Sigmoid colon (tissue), 7 donors: ENCODE data around the gene ZNF3. TPM values are rescaled to one million over a fixed set of nuclear protein-coding genes. Genes with fewer than 3 reads are reported as not detected.

Source experiments
- DNase-seq: peaks from one replicate; pipeline ENCODE4 v3.0.0-alpha.2; 2019
- H3K27ac ChIP-seq, 4 donors: fragments of 200-600 bp; sonication (generic); one replicate each; pipeline ENCODE4 v1.5.1; 2016 to 2019; ENCODE audit warnings: mild to moderate bottlenecking in 1 of 4
- H3K27me3 ChIP-seq, 3 donors: fragments of 200-600 bp; sonication (generic); one replicate each; pipeline ENCODE4 v1.5.1; 2019; ENCODE audit warnings: mild to moderate bottlenecking in 1 of 3
- H3K36me3 ChIP-seq, 4 donors: fragments of 200-600 bp; sonication (generic); one replicate each; pipeline ENCODE4 v1.5.1; 2016 to 2019
- H3K4me1 ChIP-seq, 4 donors: fragments of 200-600 bp; sonication (generic); one replicate each; pipeline ENCODE4 v1.5.1; 2017 to 2019
- H3K4me3 ChIP-seq, 4 donors: fragments of 200-600 bp; sonication (generic); one replicate each; pipeline ENCODE4 v1.5.1; 2017 to 2019; ENCODE audit warnings: mild to moderate bottlenecking in 2 of 4, moderate library complexity in 1 of 4
- H3K9me3 ChIP-seq, 4 donors: fragments of 200-600 bp in 3 of 4; sonication (generic) in 3 of 4; one replicate each; pipeline versions ENCODE4 v1.5.1 to v1.6.1; 2013 to 2019
- CTCF ChIP-seq, 4 experiments: fragments of 450-650 bp in 3 of 4; fragments of 200-600 bp in 1 of 4; IDR thresholded peaks; one replicate each; pipeline ENCODE4 v1.5.1; 2016 to 2019; ENCODE audit warnings: antibody characterized with exemption in 4 of 4, mild to moderate bottlenecking in 3 of 4, moderate library complexity in 2 of 4
- EP300 ChIP-seq, 4 donors: sonication (generic); formaldehyde crosslinking; IDR thresholded peaks; one replicate each; pipeline ENCODE4 v1.6.1; 2017; ENCODE audit warnings: antibody characterized with exemption in 4 of 4
- POLR2A ChIP-seq, 2 donors: fragments of 450-650 bp; IDR thresholded peaks; one replicate each; pipeline ENCODE4 v1.6.1; 2016; ENCODE audit warnings: antibody characterized with exemption in 2 of 2, mild to moderate bottlenecking in 2 of 2, moderate library complexity in 2 of 2
- POLR2AphosphoS5 ChIP-seq, 4 donors: sonication (generic); formaldehyde crosslinking; IDR thresholded peaks; one replicate each; pipeline ENCODE4 v1.6.1; 2017; ENCODE audit warnings: antibody characterized with exemption in 4 of 4
- WGBS, 2 donors: extraction: QIAGEN DNeasy Blood & Tissue Kit; methylation state at CpG; one replicate each; pipeline ENCODE4 v1.1.7; 2013; 5-methylcytosine and 5-hydroxymethylcytosine counted together
- intact Hi-C: fragments of 100-400 bp; cut with DNase I; formaldehyde crosslinking; loops from one replicate; pipeline ENCODE4 v1.15.1; 2023
- polyA plus RNA-seq, 3 donors: library from polyadenylated mRNA; stranded (reverse); fragments of 200-250 nt; gene quantifications; one replicate each; pipeline ENCODE4 v1.2.3, GENCODE V29; 2013
- total RNA-seq, 4 donors: library from RNA; depleted of rRNA; stranded (reverse); fragments of >200 nt; gene quantifications; one replicate each; pipeline ENCODE4 v1.1.0, GENCODE V29; 2016
- donor health status: healthy with polysubstance abuse.
- donor health status: Bipolar disorder and iron deficiency.
- donor health status: healthy.

ZNF3 gene
- total and polyA plus RNA-seq, 7 donors, result 17.1 to 28.0 (median 19.2) TPM

- WGBS, 2 donors, result 70 to 80% methylated on average over 11 of the region's 11 CpGs
- Histone ChIP-seq H3K36me3 (peaks cover 23 to 33% (median 27%) of the 10 kb centered on the region in 4 donors), H3K27me3 (no peaks in the 10 kb centered on the region), H3K4me3 (peak overlapping the region; percentile 54 to 91 (median 71)), H3K4me1 (peaks cover 0 to 51% (median 44%) of the 10 kb centered on the region in 4 donors), H3K9me3 (no peaks in the 10 kb centered on the region), H3K27ac (peak overlapping the region; percentile 86 to 94 (median 88))
- intact Hi-C loops, result loop anchor here (1.0 to 10.0 kb wide), 3 partner anchors 12 to 173 kb away; partner anchors contain the start of genes MBLAC1 and TRIM4
- TF ChIP-seq EP300 (IDR thresholded peaks at IDR 0.05) (no peak), CTCF (IDR thresholded peaks at IDR 0.05) (no peak), POLR2AphosphoS5 (IDR thresholded peaks at IDR 0.05) (no peak), POLR2A (IDR thresholded peaks at IDR 0.05) (no peak)
- no peak for DNase-seq
These were observed 6.6 kb upstream of the ZNF3 start for GRCh38 chr7:100088095-100088620.

- H3K4me3 ChIP-seq, result no peak overlapping the region
- H3K27ac ChIP-seq, result peak overlapping the region; percentile 86 to 94 (median 88)
- WGBS, 2 donors, result 79 to 87% methylated on average over 10 of the region's 10 CpGs
- peaks cover 14 to 24% (median 19%) of the 10 kb centered on the region in 4 donors for H3K36me3 ChIP-seq
- TF ChIP-seq POLR2AphosphoS5 (IDR thresholded peaks at IDR 0.05), result peak; percentile 89 to 99 (median 98)
- TF ChIP-seq CTCF (IDR thresholded peaks at IDR 0.05), result no peak
- TF ChIP-seq EP300 (IDR thresholded peaks at IDR 0.05), result peak; percentile 73 to 94 (median 90)
- intact Hi-C loops, result loop anchor here (10.0 kb wide), 1 partner anchor 172 kb away; the partner anchor contains the start of gene TRIM4
- H3K9me3 ChIP-seq, result no peaks in the 10 kb centered on the region
- no peaks in the 10 kb centered on the region for H3K27me3 ChIP-seq
- H3K4me1 ChIP-seq, result peaks cover 0 to 54% (median 50%) of the 10 kb centered on the region in 4 donors
- no peak for DNase-seq
These were observed 5.7 kb upstream of the ZNF3 start for GRCh38 chr7:100087055-100087750.

GRCh38 chr7:100085515-100085914, 4.0 kb upstream of the ZNF3 start:
- H3K27me3 ChIP-seq, result no peaks in the 10 kb centered on the region
- WGBS, 2 donors, result 62 to 68% methylated on average over 3 of the region's 3 CpGs
- DNase-seq, result no peak
- no peaks in the 10 kb centered on the region for H3K9me3 ChIP-seq
- H3K4me1 ChIP-seq, result peaks cover 0 to 62% (median 59%) of the 10 kb centered on the region in 4 donors
- no peak for TF ChIP-seq EP300 (IDR thresholded peaks at IDR 0.05)
- TF ChIP-seq POLR2A (IDR thresholded peaks at IDR 0.05), result no peak
- TF ChIP-seq CTCF (IDR thresholded peaks at IDR 0.05), result no peak
- no peak for TF ChIP-seq POLR2AphosphoS5 (IDR thresholded peaks at IDR 0.05)
- H3K27ac ChIP-seq, result peak overlapping the region in 3 of 4 donors; percentile 87 to 94 (median 89)
- no peak overlapping the region for H3K4me3 ChIP-seq
- intact Hi-C loops, result loop anchor here (10.0 kb wide), 1 partner anchor 171 kb away; the partner anchor contains the start of gene TRIM4
- H3K36me3 ChIP-seq, result peaks cover 0 to 7% (median 3%) of the 10 kb centered on the region in 4 donors

GRCh38 chr7:100082978-100083377, 1.5 kb upstream of the ZNF3 start:
- Histone ChIP-seq H3K4me1 (peaks cover 0 to 66% (median 58%) of the 10 kb centered on the region in 4 donors), H3K36me3 (peaks cover 0 to 17% (median 4%) of the 10 kb centered on the region in 4 donors), H3K9me3 (no peaks in the 10 kb centered on the region), H3K27me3 (no peaks in the 10 kb centered on the region), H3K27ac (peak overlapping the region; percentile 88 to 89 (median 89)), H3K4me3 (no peak overlapping the region)
- intact Hi-C loops, result loop anchor here (10.0 kb wide), 1 partner anchor 168 kb away; the partner anchor contains the start of gene TRIM4
- no peak for DNase-seq
- TF ChIP-seq EP300 (IDR thresholded peaks at IDR 0.05), result no peak
- TF ChIP-seq CTCF (IDR thresholded peaks at IDR 0.05), result no peak
- no peak for TF ChIP-seq POLR2AphosphoS5 (IDR thresholded peaks at IDR 0.05)
- no peak for TF ChIP-seq POLR2A (IDR thresholded peaks at IDR 0.05)
- 64 to 70% methylated on average over 4 of the region's 4 CpGs for WGBS, 2 donors
